Type B pancreatic cell (in vitro differentiated cells): ENCODE results near the gene CPO. TPM values are rescaled to one million over a fixed set of nuclear protein-coding genes. Genes with fewer than 3 reads are reported as not detected.

ENCODE experiments used
- DNase-seq: peaks from one replicate; pipeline ENCODE4 v3.0.0; 2021; ENCODE audit warnings: mixed read lengths; ENCODE audit not compliant: unreplicated experiment; ENCODE audit errors: extremely low spot score
- H3K27ac Mint-ChIP-seq: 2 replicates; pipeline ENCODE4 v1.8.0; 2021; ENCODE audit warnings: mild to moderate bottlenecking, mixed read lengths
- H3K27me3 Mint-ChIP-seq: 2 replicates; pipeline ENCODE4 v1.8.0; 2021; ENCODE audit warnings: mixed read lengths
- H3K36me3 Mint-ChIP-seq: 2 replicates; pipeline ENCODE4 v1.8.0; 2021; ENCODE audit warnings: mixed read lengths
- H3K4me1 Mint-ChIP-seq: one replicate; pipeline ENCODE4 v1.8.0; 2021; ENCODE audit warnings: mixed read lengths; ENCODE audit not compliant: unreplicated experiment
- H3K4me3 Mint-ChIP-seq: 2 replicates; pipeline ENCODE4 v1.8.0; 2021; ENCODE audit warnings: mild to moderate bottlenecking, mixed read lengths
- H3K9me3 Mint-ChIP-seq: 2 replicates; pipeline ENCODE4 v1.8.0; 2021; ENCODE audit warnings: mixed read lengths
- total RNA-seq: library from RNA; stranded (reverse); gene quantifications from 2 replicates; pipeline ENCODE4 v1.2.1, GENCODE V29; 2021; ENCODE audit warnings: low replicate concordance
- TF ChIP-seq, protein P1 (sequence below): fragments of 200-600 bp; sonication (generic); conservative IDR thresholded peaks from 2 replicates; pipeline ENCODE4 v1.5.0; 2021; ENCODE audit warnings: antibody characterized with exemption, mild to moderate bottlenecking

Gene CPO
- total RNA-seq, 1 donor from 2014 or later, result 0.51 TPM

- peaks cover 4% of the 10 kb centered on the region for H3K9me3 Mint-ChIP-seq
- no peak for DNase-seq
- H3K36me3 Mint-ChIP-seq, result no peaks in the 10 kb centered on the region
- H3K4me1 Mint-ChIP-seq, result peaks cover 8% of the 10 kb centered on the region
- H3K27me3 Mint-ChIP-seq, result no peaks in the 10 kb centered on the region
- TF ChIP-seq, protein P1, sequence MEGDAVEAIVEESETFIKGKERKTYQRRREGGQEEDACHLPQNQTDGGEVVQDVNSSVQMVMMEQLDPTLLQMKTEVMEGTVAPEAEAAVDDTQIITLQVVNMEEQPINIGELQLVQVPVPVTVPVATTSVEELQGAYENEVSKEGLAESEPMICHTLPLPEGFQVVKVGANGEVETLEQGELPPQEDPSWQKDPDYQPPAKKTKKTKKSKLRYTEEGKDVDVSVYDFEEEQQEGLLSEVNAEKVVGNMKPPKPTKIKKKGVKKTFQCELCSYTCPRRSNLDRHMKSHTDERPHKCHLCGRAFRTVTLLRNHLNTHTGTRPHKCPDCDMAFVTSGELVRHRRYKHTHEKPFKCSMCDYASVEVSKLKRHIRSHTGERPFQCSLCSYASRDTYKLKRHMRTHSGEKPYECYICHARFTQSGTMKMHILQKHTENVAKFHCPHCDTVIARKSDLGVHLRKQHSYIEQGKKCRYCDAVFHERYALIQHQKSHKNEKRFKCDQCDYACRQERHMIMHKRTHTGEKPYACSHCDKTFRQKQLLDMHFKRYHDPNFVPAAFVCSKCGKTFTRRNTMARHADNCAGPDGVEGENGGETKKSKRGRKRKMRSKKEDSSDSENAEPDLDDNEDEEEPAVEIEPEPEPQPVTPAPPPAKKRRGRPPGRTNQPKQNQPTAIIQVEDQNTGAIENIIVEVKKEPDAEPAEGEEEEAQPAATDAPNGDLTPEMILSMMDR, result no peak
- H3K27ac Mint-ChIP-seq, result no peak overlapping the region
- H3K4me3 Mint-ChIP-seq, result no peak overlapping the region
Measured at GRCh38 chr2:206987810-206988209, 48.5 kb downstream of the CPO start.

DNA sequence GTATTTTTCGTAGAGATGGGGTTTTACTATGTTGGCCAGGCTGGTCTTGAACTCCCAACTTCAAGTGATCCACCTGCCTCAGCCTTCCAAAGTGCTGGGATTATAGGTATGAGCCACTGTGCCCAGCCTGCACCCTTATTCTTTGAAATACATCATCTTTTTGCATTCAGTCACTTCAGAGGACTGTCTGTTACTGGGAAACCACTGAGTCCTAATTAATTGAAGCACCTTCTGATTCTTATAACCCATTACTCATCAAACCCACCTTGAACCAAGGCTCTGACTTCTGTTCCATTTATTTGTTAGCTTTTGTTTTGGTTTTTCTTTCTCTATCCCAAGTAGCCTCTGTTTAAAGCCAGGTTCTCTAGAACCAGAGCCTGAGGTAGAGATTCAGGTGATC, 49.6 kb downstream of the CPO start:
- Mint-ChIP-seq H3K27me3 (no peaks in the 10 kb centered on the region), H3K4me3 (no peak overlapping the region), H3K4me1 (no peaks in the 10 kb centered on the region), H3K9me3 (peaks cover 4% of the 10 kb centered on the region), H3K36me3 (no peaks in the 10 kb centered on the region), H3K27ac (no peak overlapping the region)
- DNase-seq, result no peak
- TF ChIP-seq, protein P1, result no peak

DNA sequence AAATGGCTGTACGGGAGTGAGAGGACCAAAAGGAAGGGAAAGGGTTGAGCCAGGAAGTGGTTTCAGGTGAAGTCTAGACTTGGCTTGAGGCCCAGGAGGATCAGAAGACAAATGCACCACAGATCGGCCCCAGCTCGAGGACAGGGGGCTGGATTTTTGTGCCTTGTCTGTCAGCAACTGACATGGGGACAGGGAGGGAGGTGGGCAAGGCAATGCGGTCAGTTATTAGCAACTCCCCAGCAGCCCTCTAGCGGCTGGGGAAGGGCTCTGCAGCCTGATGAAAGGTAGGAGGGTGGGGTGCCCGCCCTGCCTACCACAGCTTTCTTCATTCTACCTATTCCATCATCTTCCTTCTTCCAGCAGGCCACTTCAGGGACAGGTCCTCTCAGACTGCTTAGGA, 50.0 kb downstream of the CPO start:
- Mint-ChIP-seq H3K27ac (no peak overlapping the region), H3K27me3 (no peaks in the 10 kb centered on the region), H3K9me3 (peaks cover 4% of the 10 kb centered on the region), H3K4me3 (no peak overlapping the region), H3K4me1 (no peaks in the 10 kb centered on the region), H3K36me3 (no peaks in the 10 kb centered on the region)
- DNase-seq, result no peak
- TF ChIP-seq, protein P1, result peak; percentile 84

- no peak overlapping the region for H3K27ac Mint-ChIP-seq
- no peaks in the 10 kb centered on the region for H3K36me3 Mint-ChIP-seq
- no peak overlapping the region for H3K4me3 Mint-ChIP-seq
- TF ChIP-seq, protein P1, result no peak
- H3K4me1 Mint-ChIP-seq, result no peaks in the 10 kb centered on the region
- H3K27me3 Mint-ChIP-seq, result no peaks in the 10 kb centered on the region
- peaks cover 4% of the 10 kb centered on the region for H3K9me3 Mint-ChIP-seq
- no peak for DNase-seq
Measured at GRCh38 chr2:206990360-206990759, 51.0 kb downstream of the CPO start.

DNA sequence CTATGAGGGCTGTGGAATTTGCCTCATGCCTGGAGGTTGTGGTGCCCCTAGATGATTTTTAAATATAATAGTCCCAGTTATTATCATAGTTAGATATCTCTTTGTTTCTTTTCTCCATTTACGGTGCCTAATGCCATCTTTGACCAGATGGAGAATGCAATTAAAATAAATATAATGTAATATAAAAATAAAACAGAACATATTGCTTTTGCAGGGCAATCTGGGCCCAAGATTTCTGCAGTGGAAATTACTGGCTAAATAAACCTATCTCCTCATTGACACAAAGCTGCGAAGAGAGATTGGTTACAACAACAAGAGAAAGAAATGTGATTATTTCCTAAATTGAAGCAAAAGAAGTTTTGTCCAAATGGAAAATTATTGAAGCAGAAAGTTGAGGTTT, 51.8 kb downstream of the CPO start:
- H3K36me3 Mint-ChIP-seq, result no peaks in the 10 kb centered on the region
- DNase-seq, result no peak
- H3K27me3 Mint-ChIP-seq, result no peaks in the 10 kb centered on the region
- no peak overlapping the region for H3K27ac Mint-ChIP-seq
- no peak overlapping the region for H3K4me3 Mint-ChIP-seq
- H3K9me3 Mint-ChIP-seq, result peaks cover 4% of the 10 kb centered on the region
- H3K4me1 Mint-ChIP-seq, result no peaks in the 10 kb centered on the region
- TF ChIP-seq, protein P1, result no peak

DNA sequence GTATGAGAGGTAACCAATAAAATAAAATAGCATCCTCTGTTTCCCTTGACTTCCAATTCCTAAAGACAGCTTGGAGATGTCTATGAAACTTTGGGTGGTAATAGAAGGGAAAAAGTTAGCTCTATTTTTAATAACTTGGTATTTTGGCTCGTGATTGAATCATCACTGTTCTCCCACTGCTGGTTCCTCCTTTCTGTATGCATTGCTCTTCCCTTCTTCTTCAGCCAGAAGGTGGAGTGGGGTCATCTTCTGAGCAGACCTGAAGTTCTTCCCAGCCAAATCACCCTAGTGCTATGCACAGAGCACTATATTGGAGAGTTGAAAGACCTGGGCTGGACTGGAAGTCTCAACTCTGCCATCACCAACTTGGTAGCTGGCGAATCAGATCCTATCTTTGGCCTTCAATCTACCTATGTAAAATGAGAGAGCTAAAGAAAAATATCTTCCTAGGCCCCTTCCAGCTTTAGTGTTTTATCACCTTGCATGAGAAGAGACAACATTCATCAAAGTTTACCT, 54.1 kb downstream of the CPO start:
- TF ChIP-seq, protein P1, result no peak
- H3K9me3 Mint-ChIP-seq, result peaks cover 11% of the 10 kb centered on the region
- H3K27ac Mint-ChIP-seq, result peak overlapping the region; percentile 46
- H3K36me3 Mint-ChIP-seq, result no peaks in the 10 kb centered on the region
- no peak for DNase-seq
- no peaks in the 10 kb centered on the region for H3K27me3 Mint-ChIP-seq
- H3K4me3 Mint-ChIP-seq, result no peak overlapping the region
- H3K4me1 Mint-ChIP-seq, result no peaks in the 10 kb centered on the region
